Measurements from ENCODE around the gene STRIP1. TPM values are rescaled to one million over a fixed set of nuclear protein-coding genes. Genes with fewer than 3 reads are reported as not detected.
A peak's percentile ranks its signal among the peaks of the same experiment; 100 is the strongest.

The STRIP1 gene
- total RNA-seq: 46.0 TPM
- polyA plus RNA-seq: 26.5 TPM

- H3K36me3 ChIP-seq (ENCODE audit: insufficient read depth): no peaks in the 10 kb centered on the region
- peak; percentile 91 for DNase-seq (ENCODE audit: extremely low spot score)
- peak within 1 kb of the TSS; percentile 83 for H3K27ac ChIP-seq (ENCODE audit: low read depth)
- under 1% methylated on average over 66 of the region's 66 CpGs for WGBS
- peaks cover 1% of the 10 kb centered on the region for H3K4me1 ChIP-seq (ENCODE audit: insufficient read depth)
- H3K4me3 ChIP-seq (ENCODE audit: low read depth, low read length): peak within 1 kb of the TSS; percentile 77
Observed at GRCh38 chr1:110034451-110035235, at the start of gene STRIP1. Gene STRIP1 (plus strand): TSS chr1:110034624. CDS start chr1:110034638, 14 bp downstream.

- 9% methylated on average over 22 of the region's 22 CpGs for WGBS
- no peak for DNase-seq (ENCODE audit: extremely low spot score)
- H3K36me3 ChIP-seq (ENCODE audit: insufficient read depth): no peaks in the 10 kb centered on the region
- H3K27ac ChIP-seq (ENCODE audit: low read depth): peak overlapping the region; percentile 97
- H3K4me1 ChIP-seq (ENCODE audit: insufficient read depth): no peaks in the 10 kb centered on the region
- H3K4me3 ChIP-seq (ENCODE audit: low read depth, low read length): peak overlapping the region; percentile 78
Observed at GRCh38 chr1:109985247-109986053, 49.0 kb upstream of the STRIP1 start.

GRCh38 chr1:109986054-109986444, 48.4 kb upstream of the STRIP1 start:
- peak overlapping the region; percentile 78 for H3K4me3 ChIP-seq (ENCODE audit: low read depth, low read length)
- no peak for DNase-seq (ENCODE audit: extremely low spot score)
- H3K4me1 ChIP-seq (ENCODE audit: insufficient read depth): no peaks in the 10 kb centered on the region
- H3K27ac ChIP-seq (ENCODE audit: low read depth): no peak overlapping the region
- H3K36me3 ChIP-seq (ENCODE audit: insufficient read depth): no peaks in the 10 kb centered on the region
- WGBS: 80% methylated on average over 3 of the region's 3 CpGs

GRCh38 chr1:109988349-109988914, 46.0 kb upstream of the STRIP1 start:
- WGBS: 94% methylated on average over 3 of the region's 3 CpGs
- Histone ChIP-seq H3K27ac (ENCODE audit: low read depth) (no peak overlapping the region), H3K36me3 (ENCODE audit: insufficient read depth) (no peaks in the 10 kb centered on the region), H3K4me3 (ENCODE audit: low read depth, low read length) (no peak overlapping the region), H3K4me1 (ENCODE audit: insufficient read depth) (no peaks in the 10 kb centered on the region)
- no peak for DNase-seq (ENCODE audit: extremely low spot score)

- Histone ChIP-seq H3K4me3 (ENCODE audit: low read depth, low read length) (no peak overlapping the region), H3K36me3 (ENCODE audit: insufficient read depth) (no peaks in the 10 kb centered on the region), H3K4me1 (ENCODE audit: insufficient read depth) (no peaks in the 10 kb centered on the region), H3K27ac (ENCODE audit: low read depth) (no peak overlapping the region)
- WGBS: 84% methylated on average over 9 of the region's 9 CpGs
- DNase-seq (ENCODE audit: extremely low spot score): no peak
Observed at GRCh38 chr1:109989506-109990301, 44.7 kb upstream of the STRIP1 start.

- H3K4me3 ChIP-seq (ENCODE audit: low read depth, low read length): no peak overlapping the region
- no peaks in the 10 kb centered on the region for H3K36me3 ChIP-seq (ENCODE audit: insufficient read depth)
- WGBS: 80% methylated on average over 2 of the region's 2 CpGs
- DNase-seq (ENCODE audit: extremely low spot score): no peak
- H3K4me1 ChIP-seq (ENCODE audit: insufficient read depth): no peaks in the 10 kb centered on the region
- no peak overlapping the region for H3K27ac ChIP-seq (ENCODE audit: low read depth)
Observed at GRCh38 chr1:109990302-109990653, 44.1 kb upstream of the STRIP1 start.

GRCh38 chr1:109991400-109991925, 43.0 kb upstream of the STRIP1 start:
- Histone ChIP-seq H3K36me3 (ENCODE audit: insufficient read depth) (no peaks in the 10 kb centered on the region), H3K4me1 (ENCODE audit: insufficient read depth) (no peaks in the 10 kb centered on the region), H3K4me3 (ENCODE audit: low read depth, low read length) (no peak overlapping the region), H3K27ac (ENCODE audit: low read depth) (no peak overlapping the region)
- 80% methylated on average over 5 of the region's 5 CpGs for WGBS
- DNase-seq (ENCODE audit: extremely low spot score): no peak

GRCh38 chr1:109993885-109994284, 40.5 kb upstream of the STRIP1 start:
- no peak overlapping the region for H3K27ac ChIP-seq (ENCODE audit: low read depth)
- WGBS: 25% methylated on average over 3 of the region's 3 CpGs
- H3K36me3 ChIP-seq (ENCODE audit: insufficient read depth): no peaks in the 10 kb centered on the region
- DNase-seq (ENCODE audit: extremely low spot score): no peak
- H3K4me3 ChIP-seq (ENCODE audit: low read depth, low read length): no peak overlapping the region
- H3K4me1 ChIP-seq (ENCODE audit: insufficient read depth): peaks cover 2% of the 10 kb centered on the region

- H3K4me1 ChIP-seq (ENCODE audit: insufficient read depth): peaks cover 2% of the 10 kb centered on the region
- no peaks in the 10 kb centered on the region for H3K36me3 ChIP-seq (ENCODE audit: insufficient read depth)
- H3K4me3 ChIP-seq (ENCODE audit: low read depth, low read length): no peak overlapping the region
- no peak overlapping the region for H3K27ac ChIP-seq (ENCODE audit: low read depth)
- WGBS: 67% methylated on average over 1 of the region's 1 CpG
- DNase-seq (ENCODE audit: extremely low spot score): no peak
Observed at GRCh38 chr1:109994654-109995053, 39.8 kb upstream of the STRIP1 start.

GRCh38 chr1:109995536-109995935, 38.9 kb upstream of the STRIP1 start:
- no peak overlapping the region for H3K27ac ChIP-seq (ENCODE audit: low read depth)
- peaks cover 2% of the 10 kb centered on the region for H3K4me1 ChIP-seq (ENCODE audit: insufficient read depth)
- WGBS: 94% methylated on average over 2 of the region's 2 CpGs

GRCh38 chr1:109996476-109996875, 37.9 kb upstream of the STRIP1 start:
- H3K4me3 ChIP-seq (ENCODE audit: low read depth, low read length): no peak overlapping the region
- no peak for DNase-seq (ENCODE audit: extremely low spot score)
- no peaks in the 10 kb centered on the region for H3K36me3 ChIP-seq (ENCODE audit: insufficient read depth)
- H3K4me1 ChIP-seq (ENCODE audit: insufficient read depth): peaks cover 2% of the 10 kb centered on the region
- no peak overlapping the region for H3K27ac ChIP-seq (ENCODE audit: low read depth)
- WGBS: 88% methylated on average over 5 of the region's 5 CpGs

More at GRCh38 chr1:109995536-109995935, 38.9 kb upstream of the STRIP1 start:
- Histone ChIP-seq H3K4me3 (ENCODE audit: low read depth, low read length) (no peak overlapping the region), H3K36me3 (ENCODE audit: insufficient read depth) (no peaks in the 10 kb centered on the region)
- no peak for DNase-seq (ENCODE audit: extremely low spot score)

- Histone ChIP-seq H3K4me3 (ENCODE audit: low read depth, low read length) (no peak overlapping the region), H3K36me3 (ENCODE audit: insufficient read depth) (no peaks in the 10 kb centered on the region), H3K4me1 (ENCODE audit: insufficient read depth) (peaks cover 2% of the 10 kb centered on the region), H3K27ac (ENCODE audit: low read depth) (no peak overlapping the region)
- 41% methylated on average over 7 of the region's 7 CpGs for WGBS
- DNase-seq (ENCODE audit: extremely low spot score): no peak
Observed at GRCh38 chr1:109997204-109997866, 37.1 kb upstream of the STRIP1 start.

GRCh38 chr1:109997867-109998229, 36.6 kb upstream of the STRIP1 start:
- no peak for DNase-seq (ENCODE audit: extremely low spot score)
- Histone ChIP-seq H3K4me3 (ENCODE audit: low read depth, low read length) (no peak overlapping the region), H3K4me1 (ENCODE audit: insufficient read depth) (peaks cover 2% of the 10 kb centered on the region), H3K36me3 (ENCODE audit: insufficient read depth) (no peaks in the 10 kb centered on the region), H3K27ac (ENCODE audit: low read depth) (no peak overlapping the region)

Measured in urinary bladder (tissue), 4 donors.